Tongue (tissue), 2 donors: Measurements from ENCODE around the gene SLC25A51. TPM values are rescaled to one million over a fixed set of nuclear protein-coding genes. Genes with fewer than 3 reads are reported as not detected.

ENCODE experiments used
- DNase-seq: peaks from one replicate; pipeline ENCODE4 v3.0.0-alpha.2; 2015
- total RNA-seq: library from RNA; depleted of rRNA; stranded (reverse); fragments of >200 nt; gene quantifications from one replicate; pipeline ENCODE4 v1.2.3, GENCODE V29; 2014

The SLC25A51 gene, protein sequence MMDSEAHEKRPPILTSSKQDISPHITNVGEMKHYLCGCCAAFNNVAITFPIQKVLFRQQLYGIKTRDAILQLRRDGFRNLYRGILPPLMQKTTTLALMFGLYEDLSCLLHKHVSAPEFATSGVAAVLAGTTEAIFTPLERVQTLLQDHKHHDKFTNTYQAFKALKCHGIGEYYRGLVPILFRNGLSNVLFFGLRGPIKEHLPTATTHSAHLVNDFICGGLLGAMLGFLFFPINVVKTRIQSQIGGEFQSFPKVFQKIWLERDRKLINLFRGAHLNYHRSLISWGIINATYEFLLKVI
- 59.3 TPM for total RNA-seq

GRCh38 chr9:37903647-37904444 lies at the start of gene SLC25A51:
Gene SLC25A51, minus strand, starts transcription at chr9:37904127. Its CDS starts 15,577 bp downstream, at chr9:37888550.
- peak; percentile 98 for DNase-seq

DNA sequence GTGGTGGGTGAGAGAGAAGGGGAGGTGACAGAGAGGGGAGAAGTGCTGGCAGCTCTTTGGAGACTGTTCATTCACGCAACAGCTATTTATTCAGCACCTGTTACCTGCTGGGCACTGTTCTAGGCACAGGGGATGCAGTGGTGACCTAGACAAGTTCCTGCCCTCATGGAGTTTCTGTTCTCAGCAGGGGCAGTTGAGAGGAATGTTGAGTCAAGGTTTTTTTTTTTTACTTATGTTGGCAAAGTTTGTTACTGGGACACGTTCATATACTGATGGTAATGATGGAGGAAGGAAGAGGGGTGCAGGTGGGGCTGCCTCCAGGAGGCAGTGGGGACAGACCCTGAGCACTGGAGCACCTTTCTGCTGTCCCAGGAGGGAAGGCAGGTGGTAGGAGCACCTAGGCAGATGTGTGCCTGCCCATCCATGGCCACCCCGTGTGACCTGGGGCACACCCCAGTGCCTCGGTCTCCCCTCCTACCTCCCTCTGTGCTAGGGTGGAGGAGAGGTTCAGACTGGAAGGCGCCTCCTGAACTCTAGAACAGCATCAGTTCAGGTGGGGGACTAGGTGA lies 49.4 kb upstream of the SLC25A51 start:
- no peak for DNase-seq

- no peak for DNase-seq
Observed at GRCh38 chr9:37952731-37953130, 48.8 kb upstream of the SLC25A51 start.

DNA sequence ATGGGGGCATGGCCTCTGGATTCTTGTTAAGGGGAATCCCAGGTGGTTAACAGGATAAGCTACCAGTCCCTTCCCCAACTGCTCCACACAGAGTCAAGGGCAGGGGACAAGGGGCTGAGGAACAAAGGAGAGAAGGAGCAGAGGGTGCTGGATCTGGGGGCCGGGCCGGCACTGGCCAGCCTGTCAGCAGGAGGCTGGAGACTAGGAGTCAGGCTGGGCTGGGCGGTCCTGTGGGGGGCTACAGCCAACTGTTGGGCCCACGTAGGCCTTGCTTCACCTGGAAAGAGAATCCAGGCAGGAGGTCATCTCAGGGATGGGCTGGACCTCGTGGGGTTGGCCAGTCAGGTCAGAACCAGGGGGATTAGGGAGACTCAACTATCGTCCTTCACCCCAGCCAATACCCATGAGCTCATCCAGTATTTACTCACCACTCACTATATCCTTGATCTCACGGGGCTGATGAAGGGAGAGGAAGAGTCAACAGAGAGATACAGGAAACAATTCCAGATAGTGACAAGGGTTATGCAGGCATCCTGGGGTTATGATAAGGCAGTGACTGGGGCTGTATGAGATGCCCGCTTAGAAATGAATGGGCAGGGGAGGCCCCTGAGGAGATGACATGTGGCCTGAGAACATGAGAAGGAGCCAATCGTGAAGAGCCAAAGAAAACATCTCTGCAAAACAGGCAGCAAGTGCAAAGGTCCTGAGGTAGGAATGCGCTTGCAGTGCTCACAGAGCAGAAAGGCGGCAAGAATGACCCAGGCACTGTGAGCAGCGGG lies 47.9 kb upstream of the SLC25A51 start:
- no peak for DNase-seq

GRCh38 chr9:37950561-37950960 lies 46.6 kb upstream of the SLC25A51 start:
- no peak for DNase-seq

DNA sequence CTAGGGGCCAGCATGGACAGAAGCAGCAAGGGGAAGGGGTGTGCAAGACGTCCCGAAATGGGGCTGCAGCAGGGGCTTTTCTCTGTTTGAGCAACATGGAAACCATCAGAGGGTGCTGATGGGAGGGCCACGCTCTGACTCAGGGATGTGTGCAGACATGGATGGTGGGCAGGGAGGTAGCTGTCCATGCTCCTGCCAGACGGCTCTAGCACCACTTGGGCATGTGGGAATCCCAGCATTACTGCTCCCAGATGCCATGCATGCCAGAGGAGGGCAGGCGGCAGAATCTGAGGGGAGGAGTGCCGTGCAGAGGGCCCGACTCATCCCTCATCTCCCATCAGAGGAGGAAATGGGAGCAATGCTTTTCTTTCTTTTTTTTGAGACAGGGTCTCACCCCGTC lies 45.6 kb upstream of the SLC25A51 start:
- DNase-seq: no peak

GRCh38 chr9:37948417-37948980 lies 44.6 kb upstream of the SLC25A51 start:
- no peak for DNase-seq

DNA sequence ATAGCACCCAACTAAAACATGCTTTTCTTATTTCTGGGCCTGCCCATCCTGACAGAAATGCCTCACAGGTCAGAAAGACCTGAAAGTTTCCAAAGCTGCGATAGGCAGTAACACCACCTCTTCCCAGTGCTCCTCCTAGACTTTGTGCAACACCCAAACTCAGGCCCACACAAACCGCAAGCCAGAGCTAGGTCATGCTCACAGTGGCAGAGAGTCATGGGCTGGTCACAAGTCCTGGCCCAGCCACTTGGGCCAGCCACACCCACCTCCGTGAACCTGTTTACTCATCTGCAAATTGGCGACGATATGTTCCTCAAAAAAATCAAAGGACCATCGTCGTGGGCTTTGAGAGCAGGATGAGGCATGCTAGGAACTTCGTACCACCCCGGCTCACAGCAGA lies 44.0 kb upstream of the SLC25A51 start:
- DNase-seq: no peak

- DNase-seq: no peak
Observed at GRCh38 chr9:37947471-37947870, 43.5 kb upstream of the SLC25A51 start.

DNA sequence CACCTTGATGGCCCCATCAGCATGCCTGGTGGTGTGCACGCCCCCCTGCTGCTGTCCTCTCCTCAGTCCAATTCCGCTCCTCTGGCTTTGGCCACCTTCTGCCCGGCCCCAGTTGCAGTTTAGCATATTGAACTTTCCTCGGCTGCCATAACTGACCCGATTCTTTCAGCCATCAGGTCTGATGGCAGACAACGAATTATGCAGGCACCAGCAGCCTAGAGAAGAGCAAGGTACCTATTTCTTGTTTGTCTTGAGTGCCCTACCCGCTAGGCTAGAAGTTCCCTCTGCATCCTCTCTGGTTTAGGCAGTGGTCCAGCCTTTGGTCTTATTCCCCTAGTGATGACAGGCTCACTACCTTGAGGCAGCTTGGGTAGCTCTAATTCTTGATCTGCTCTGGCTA lies 43.0 kb upstream of the SLC25A51 start:
- no peak for DNase-seq

DNA sequence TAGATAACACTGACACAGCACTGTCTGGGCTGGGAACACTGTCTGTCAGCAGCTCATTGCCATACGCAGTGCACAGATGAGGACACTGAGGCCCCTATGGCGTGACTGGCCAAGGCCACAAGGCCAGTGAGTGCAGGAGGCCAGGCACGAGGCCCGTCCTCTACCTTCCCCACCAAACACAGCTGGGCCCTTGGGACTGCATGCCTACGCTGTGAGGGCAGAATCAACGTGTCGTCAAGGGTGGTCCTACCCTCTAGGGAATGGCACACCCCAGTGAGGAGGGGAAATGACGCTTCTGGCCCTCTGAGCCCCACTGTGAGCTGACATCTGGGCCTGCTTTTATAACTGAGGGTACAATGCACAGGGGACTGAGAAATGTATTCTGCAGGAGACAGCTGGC lies 42.1 kb upstream of the SLC25A51 start:
- no peak for DNase-seq

GRCh38 chr9:37944671-37945481 lies 40.9 kb upstream of the SLC25A51 start:
- DNase-seq: no peak

DNA sequence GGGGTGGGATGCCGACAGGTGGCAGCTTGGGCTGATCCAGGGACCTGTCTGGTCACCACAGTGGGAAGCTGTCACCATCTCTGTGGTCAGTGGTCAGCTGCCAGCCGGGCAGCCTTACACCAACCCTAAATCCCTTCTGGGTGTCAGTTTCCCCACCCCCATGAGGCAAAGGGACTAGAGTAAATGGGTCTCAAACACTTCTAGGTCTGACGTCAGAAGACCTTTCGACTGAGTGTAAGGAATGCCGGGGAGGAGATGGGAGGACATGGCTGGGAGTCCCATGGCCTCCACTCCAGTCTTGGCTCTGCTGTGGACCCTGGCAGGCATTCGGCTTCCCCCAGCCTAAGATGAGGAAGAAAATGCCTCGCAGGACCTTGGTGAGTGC lies 40.3 kb upstream of the SLC25A51 start:
- no peak for DNase-seq

DNA sequence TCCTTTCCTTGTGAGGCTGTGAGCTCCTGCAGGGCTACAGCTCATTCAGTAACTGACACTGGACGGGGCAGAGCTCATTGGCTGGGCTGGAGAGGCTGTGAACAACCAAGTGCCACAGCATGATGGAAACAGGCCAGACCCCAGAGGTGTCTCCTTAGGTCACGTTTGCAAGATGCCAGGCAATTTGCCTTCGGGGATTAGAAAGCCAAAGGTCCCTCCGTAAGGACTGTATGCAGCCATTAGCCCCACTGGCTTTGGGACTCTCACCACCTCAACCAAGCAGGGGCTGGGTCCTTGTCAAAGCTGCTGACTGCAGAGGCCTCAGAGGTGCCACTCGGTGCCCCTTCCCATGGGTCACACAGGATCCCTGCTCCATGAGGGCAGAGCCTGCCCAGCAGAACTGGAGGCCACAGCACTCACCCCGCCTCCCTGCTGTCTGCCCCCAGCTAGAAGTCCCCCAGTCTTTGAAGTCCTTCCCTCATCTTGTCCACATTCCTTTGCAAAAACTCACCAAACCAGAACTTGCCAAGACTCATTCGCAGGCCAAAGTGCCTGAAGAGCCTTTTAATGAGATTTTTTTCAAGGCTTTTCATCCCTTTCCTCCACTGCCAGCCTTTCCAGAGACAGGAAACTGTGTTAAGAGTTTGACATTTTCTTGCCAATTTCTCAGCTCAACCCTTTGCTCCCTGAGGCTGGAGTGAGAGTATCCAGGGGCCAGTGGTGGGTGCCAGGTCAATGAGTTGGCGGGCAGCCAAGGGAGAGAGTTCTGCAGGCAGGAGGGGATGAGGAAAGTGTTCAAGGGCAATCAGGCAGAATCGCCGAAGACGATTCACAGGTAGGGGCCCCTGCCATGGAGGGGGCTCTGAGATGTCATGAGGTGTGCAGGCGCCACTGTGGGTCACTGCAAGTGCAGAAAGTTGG lies 39.7 kb upstream of the SLC25A51 start:
- DNase-seq: peak; percentile 78

DNA sequence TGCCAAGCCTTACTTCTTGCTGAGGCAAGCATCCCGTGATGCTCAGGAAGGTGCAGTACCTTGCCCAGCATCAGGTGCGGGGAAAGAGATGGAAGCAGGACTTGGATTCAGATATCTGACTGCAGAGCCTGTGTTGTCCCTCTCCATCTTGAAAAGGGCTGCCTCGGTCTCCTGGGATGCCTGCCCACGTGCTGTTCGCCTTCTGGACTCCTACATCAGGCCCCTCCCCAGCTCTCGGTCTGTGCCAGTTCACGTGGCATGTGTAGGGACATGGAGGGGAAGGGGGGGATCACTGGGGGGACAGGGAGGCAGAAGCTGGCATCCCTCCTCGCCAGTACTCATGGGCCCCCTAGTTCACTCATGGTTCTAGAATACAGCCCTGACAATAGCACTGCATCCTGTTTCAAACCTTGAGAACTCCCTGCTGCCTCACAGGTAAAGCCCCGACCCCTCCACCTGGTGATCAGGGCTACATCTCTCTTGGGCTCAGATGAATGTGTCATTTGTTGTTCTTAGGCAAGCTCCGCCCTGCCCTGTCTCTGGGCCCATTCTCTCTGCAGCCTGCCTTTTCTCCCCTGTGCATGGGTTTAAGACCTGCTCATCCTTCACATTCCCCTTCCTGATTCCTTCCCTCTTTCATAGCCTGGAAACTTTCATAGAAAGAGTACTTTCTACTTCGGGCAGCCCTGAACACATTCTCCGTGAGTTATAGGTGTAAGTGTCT lies 38.9 kb upstream of the SLC25A51 start:
- no peak for DNase-seq

DNA sequence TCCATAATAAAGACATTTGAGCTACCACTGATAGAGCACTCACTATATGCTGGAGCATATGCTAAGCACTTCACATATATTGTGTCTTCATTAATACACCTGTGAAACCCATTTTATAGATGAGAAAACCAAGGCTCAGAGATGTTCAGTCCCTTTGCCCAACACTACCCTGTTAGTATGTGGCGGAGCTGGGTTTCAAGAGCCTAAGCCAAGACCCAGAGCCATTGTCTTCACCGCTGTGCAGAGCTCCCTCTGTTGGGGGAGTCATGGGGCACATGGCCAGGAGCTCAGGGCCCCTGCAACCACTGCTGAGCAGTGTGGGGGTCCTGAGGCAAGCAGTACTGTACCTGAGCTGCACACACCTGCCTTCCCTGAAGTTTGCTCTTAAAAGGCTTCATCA lies 37.3 kb upstream of the SLC25A51 start:
- no peak for DNase-seq

DNA sequence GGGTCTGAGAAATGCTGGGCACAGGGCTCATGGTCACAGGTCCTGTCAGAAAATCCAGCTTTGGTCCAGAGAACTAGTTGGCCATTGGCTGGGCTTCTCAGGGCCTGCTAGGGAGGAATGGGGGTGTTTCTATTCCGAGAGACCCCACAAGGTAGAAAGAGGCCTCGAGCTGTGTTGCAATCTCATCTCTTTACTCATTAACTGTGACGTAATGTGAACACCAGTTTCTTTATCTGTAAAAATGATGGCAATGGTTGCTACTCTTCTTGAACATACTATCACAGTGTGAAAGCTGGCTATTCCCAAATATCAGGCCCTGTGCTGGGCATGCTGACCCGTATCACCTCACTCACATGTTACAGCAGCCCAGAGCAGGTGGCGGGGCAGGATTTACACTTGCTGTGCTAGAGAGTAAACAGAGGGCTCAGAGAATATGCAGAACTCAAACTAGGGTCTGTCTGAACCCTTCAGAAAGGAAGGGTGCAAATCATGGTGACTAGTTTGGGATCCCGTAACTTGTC lies 35.7 kb upstream of the SLC25A51 start:
- DNase-seq: no peak

DNA sequence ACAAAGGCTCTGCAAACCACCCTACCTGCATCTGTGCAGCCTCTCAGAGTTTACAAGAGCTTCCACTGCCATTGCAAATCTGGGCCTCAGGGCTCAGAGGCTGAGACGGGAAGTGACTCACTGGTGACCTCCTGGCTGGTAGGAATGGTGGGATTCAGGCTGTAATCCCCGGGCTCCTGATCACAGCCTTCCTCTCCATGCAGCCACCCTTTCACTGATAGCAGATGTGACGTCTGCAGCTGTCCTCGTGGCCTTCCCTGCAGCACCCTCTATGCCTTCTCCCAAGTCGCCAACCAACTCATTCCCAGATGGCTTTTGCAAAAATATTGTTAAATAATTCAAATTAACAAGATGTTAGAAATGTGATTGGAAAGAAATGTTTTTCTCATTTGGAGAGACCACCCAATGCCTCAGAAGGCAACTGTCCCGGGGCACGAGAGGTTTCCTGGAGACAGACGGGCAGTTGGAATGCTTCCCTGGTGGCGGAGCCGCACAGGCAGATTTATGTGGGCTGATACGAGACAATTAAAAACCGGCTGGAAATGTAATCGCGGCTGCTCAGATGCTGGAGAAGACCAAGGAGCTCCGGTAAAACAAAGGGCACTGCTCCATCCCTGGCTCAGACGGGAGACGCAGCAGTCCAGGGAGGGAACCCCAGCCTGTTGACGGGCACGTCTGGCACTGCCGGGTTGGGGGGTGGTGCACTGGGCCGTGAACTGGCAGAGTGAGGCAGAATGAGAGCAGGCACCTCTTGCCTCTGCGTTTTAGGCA lies 34.4 kb upstream of the SLC25A51 start:
- peak; percentile 52 for DNase-seq

DNA sequence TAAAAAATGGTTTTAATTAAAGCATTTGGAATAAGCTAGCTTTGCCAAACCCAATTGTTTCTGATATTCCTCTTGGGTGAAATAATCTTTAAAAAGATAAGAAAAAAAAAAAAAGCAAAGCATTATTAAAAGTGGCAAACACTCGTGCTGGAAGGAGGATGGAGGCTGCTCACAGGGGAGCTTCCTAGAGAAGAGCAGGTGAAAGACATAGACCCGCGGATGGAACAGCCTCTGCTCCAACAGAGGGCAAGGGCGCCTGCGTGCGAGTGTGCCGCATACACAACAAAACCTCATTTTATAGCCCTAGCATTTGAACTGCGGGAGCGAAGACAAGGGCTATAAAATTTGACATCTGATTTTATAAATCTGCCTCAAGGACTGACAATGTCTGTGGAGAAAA lies 33.4 kb upstream of the SLC25A51 start:
- no peak for DNase-seq
